HG03066 (cell line): ENCODE data around the gene PDAP1.
"Not testable (repeated sequence)": the region's sequence is repeated elsewhere in the genome, so short reads cannot be mapped to it uniquely, and the experiment has no call there.

ENCODE experiments used
- ATAC-seq: cut with Tn5 transposase; IDR thresholded peaks from one replicate; pipeline ENCODE4 v1.9.1; 2021; ENCODE audit warnings: low read depth; ENCODE audit not compliant: unreplicated experiment

PDAP1 gene

GRCh38 chr7:99428972-99429566, 20.7 kb upstream of the PDAP1 start:
- ATAC-seq = no peak

GRCh38 chr7:99424932-99425730, 16.7 kb upstream of the PDAP1 start:
- no peak for ATAC-seq

DNA sequence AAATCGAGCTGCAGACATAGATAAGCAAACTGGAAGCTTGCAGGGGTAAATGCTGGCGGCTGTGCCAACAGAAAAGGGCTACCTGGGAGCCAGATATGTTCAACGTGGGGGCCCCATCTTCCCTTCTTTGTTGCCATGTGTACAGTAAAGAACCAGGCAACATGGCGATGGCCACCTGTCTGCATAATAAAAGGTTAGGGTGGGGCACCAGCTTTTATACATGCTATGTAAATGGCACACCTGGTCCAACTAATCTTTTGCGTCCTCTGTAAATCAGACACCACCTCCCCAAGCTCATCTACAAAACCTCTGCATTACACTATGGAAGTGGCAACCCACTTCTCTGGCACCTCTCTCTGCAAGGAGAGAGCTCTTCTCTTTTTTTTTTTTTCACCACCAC, 14.2 kb upstream of the PDAP1 start:
- ATAC-seq = no peak

- ATAC-seq = no peak
Measured at GRCh38 chr7:99422186-99422585, 13.8 kb upstream of the PDAP1 start.

DNA sequence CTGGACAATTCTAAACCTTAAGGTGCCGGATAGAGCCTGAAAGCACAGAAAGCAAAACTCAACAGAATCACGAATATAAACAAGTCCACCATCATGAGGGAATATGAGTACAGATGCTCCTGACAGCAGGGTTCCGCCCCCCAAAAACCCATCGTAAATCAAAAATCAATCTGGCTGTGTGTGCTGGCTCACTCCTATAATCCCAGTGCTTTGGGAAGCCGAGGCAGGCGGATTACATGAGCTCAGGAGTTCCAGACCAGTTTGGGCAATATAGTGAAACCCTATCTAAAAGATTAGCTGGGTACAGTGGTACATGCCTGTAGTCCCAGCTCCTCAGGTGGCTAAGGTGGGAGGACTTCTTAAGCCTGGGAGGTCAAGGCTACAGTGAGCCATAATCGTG, 12.6 kb upstream of the PDAP1 start:
- ATAC-seq = no peak

- ATAC-seq = no peak
Measured at GRCh38 chr7:99420213-99420612, 11.8 kb upstream of the PDAP1 start.

- no peak for ATAC-seq
Measured at GRCh38 chr7:99419323-99420021, 11.1 kb upstream of the PDAP1 start.

GRCh38 chr7:99418260-99418659, 9.9 kb upstream of the PDAP1 start:
- ATAC-seq = no peak

DNA sequence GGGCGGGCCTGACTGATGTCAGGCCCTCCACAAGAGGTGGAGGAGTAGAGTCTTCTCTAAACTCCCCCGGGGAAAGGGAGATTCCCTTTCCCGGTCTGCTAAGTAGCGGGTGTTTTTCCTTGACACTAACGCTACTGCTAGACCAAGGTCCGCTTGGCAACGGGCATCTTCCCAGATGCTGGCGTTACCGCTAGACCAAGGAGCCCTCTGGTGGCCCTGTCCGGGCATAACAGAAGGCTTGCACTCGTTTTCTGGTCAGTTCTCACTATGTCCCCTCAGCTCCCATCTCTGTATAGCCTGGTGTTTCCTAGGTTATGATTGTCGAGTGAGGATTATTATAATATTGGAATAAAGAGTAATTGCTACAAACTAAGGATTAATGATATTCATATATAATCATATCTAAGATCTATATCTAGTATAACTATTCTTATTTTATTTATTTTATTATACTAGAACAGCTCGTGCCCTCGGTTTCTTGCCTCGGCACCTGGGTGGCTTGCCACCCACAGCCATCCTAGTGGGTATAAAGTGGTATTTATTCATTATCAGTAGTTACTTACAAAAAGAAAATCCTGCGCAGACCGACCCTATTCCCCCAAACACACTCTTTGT, 7.2 kb upstream of the PDAP1 start:
- ATAC-seq = not testable (repeated sequence)

DNA sequence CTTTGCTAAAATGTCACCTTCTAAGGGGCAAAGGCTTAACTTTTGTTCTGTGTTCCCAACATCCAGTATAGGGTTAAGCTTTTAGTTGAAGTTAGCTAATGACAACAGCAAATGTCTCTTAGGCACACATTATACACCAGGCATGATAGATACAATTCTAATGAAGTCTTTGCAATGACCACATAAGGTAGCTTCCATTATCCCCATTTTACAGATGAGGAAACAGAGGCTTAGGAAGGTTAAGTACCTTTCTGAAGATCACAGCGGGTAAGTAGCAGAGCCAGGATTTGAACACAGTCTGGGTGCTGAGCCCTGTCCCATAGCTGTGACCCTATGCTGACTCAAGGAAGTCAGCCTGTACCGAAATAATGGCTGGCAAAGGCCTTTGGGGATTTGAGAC, 2.2 kb upstream of the PDAP1 start:
- no peak for ATAC-seq

GRCh38 chr7:99409806-99410205, 1.4 kb upstream of the PDAP1 start:
- ATAC-seq = no peak

DNA sequence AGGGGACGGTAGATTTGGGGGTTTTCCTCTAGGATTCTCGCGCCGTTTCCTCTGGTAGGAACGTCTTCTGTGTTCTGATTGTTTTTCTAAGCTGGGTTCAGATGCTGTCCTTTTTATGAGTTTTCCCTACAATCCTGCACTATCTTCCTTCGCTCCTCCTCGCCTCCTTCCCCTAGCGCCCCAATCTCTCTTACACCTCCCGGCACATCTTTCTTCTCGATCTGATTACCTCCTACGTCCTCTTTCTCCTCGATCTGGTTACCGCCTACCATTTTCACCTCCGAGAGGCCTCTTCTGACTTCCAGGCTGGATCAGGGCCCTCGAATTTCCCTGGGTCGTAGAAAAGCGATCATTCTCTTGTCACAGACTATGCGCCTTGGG, 785 bp upstream of the PDAP1 start:
- peak; percentile 11 for ATAC-seq

GRCh38 chr7:99407872-99408378, 472 bp downstream of the PDAP1 start:
- no peak for ATAC-seq

- no peak for ATAC-seq
Measured at GRCh38 chr7:99406557-99406956, 1.8 kb downstream of the PDAP1 start.

DNA sequence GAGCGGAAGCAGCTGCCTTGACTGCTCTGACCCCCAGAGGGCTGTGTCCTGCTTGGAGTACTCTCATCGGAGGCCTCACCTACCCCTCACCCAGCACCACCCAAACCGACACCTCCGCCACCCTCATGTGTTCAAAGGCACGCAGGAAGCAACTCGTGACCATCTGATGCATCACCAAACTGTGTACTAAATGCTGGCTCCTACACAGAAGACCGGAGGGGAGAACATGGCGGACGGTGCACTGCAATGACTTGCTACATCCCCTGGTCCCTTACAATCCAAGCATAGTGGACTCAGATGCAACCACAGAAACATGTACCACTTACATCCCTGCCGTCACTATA, 3.4 kb downstream of the PDAP1 start:
- no peak for ATAC-seq

GRCh38 chr7:99404235-99404976, 4.0 kb downstream of the PDAP1 start:
- no peak for ATAC-seq

GRCh38 chr7:99403764-99404163, 4.6 kb downstream of the PDAP1 start:
- ATAC-seq = no peak

- no peak for ATAC-seq
Measured at GRCh38 chr7:99402854-99403253, 5.5 kb downstream of the PDAP1 start.

- no peak for ATAC-seq
Measured at GRCh38 chr7:99399597-99399996, 8.8 kb downstream of the PDAP1 start.

GRCh38 chr7:99398891-99399445, 9.4 kb downstream of the PDAP1 start:
- ATAC-seq = no peak
